ENCODE results near the gene ITGB1. TPM values are rescaled to one million over a fixed set of nuclear protein-coding genes. Genes with fewer than 3 reads are reported as not detected.
"Not testable (repeated sequence)": the region's sequence is repeated elsewhere in the genome, so short reads cannot be mapped to it uniquely, and the experiment has no call there.

ITGB1 gene
- total and polyA plus RNA-seq, 9 of the 15 experiments (the other 6 are each of a cell fraction or from before 2014, with no cell fraction given), result 40.2 to 194 (median 155) TPM

- 0 out of 2 replicates have a peak, but pooled peaks have one; percentile 15 for TF ChIP-seq ZHX1 (conservative IDR thresholded peaks at IDR 0.05; ENCODE audit: low read length)
- TF ChIP-seq EHMT2 (IDR thresholded peaks at IDR 0.05), result no peak
- no peak for TF ChIP-seq PCBP2 (IDR thresholded peaks at IDR 0.05; ENCODE audit: low read depth, low read length, poor library complexity, severe bottlenecking)
- no peak for TF ChIP-seq SMAD2 (IDR thresholded peaks at IDR 0.05; ENCODE audit: low read depth, low read length)
Measured at GRCh38 chr10:32980242-32980557, 22.2 kb upstream of the ITGB1 start (continued).

GRCh38 chr10:32979719-32980118 lies 21.7 kb upstream of the ITGB1 start:
- H3K9me3 ChIP-seq (replicated peaks; ENCODE audit: control insufficient read depth, insufficient read depth, low read depth, low read length); H4K20me1 ChIP-seq (replicated peaks; ENCODE audit: control insufficient read depth, insufficient read depth, low read length); FAIRE-seq; H3K4me2 ChIP-seq (ENCODE audit: insufficient read depth, low read length); ATAC-seq; in situ Hi-C loops (cut with MboI); CTCF ChIA-PET (ENCODE audit: low intra/inter-chr PET ratio); H3K27me3 ChIP-seq (ENCODE audit: control insufficient read depth in 2 of 2, insufficient read depth in 2 of 2, low read length in 2 of 2); H3K36me3 ChIP-seq (ENCODE audit: control insufficient read depth, insufficient read depth, low read length); BruUV-seq (replicated peaks); H3K9me1 ChIP-seq (ENCODE audit: control insufficient read depth, insufficient read depth, low read length); H3K27ac ChIP-seq (ENCODE audit: extremely low read depth, low read depth, low read length); H3K4me3 ChIP-seq; H3K9ac ChIP-seq (ENCODE audit: insufficient read depth in 1 of 2, low read depth in 2 of 2, low read length in 2 of 2); DNase-seq (ENCODE audit: extremely low read depth in 1 of 4, low spot score in 3 of 4); H3K79me2 ChIP-seq (ENCODE audit: control insufficient read depth, insufficient read depth, low read length): not testable (repeated sequence)
- 56% methylated on average over 14 of the region's 14 CpGs for WGBS (ENCODE audit: insufficient coverage, low coverage, missing lambda C conversion rate)
- POLR2A ChIA-PET, result interaction anchor here (1.0 to 1.5 kb wide), 6 partner anchors 8 to 96 kb away, joined by 3 to 9 read pairs (median 4); no protein-coding TSS in a partner anchor
- peak; percentile 57; the same call in 1 of the 2 replicates for TF ChIP-seq EGR1 (conservative IDR thresholded peaks at IDR 0.05)
- intact Hi-C loops (cut with micrococcal nuclease), result loop anchor here (1.0 kb wide), 1 partner anchor 8 kb away; no protein-coding TSS in a partner anchor
- Histone ChIP-seq H2AFZ (ENCODE audit: low read depth, low read length) (0 out of 2 replicates have a peak overlapping the region, but pooled peaks have one; percentile 93), H3K4me1 (replicated peaks in 1 of 2; ENCODE audit: control insufficient read depth in 2 of 2, insufficient read depth in 2 of 2, low read length in 2 of 2) (peaks cover 22 to 26% of the 10 kb centered on the region in 2 experiments)
